HG03354 (cell line): ENCODE data around the gene ABCC1.
"Not testable (repeated sequence)": the region's sequence is repeated elsewhere in the genome, so short reads cannot be mapped to it uniquely, and the experiment has no call there.

Source experiments
- ATAC-seq: cut with Tn5 transposase; IDR thresholded peaks from one replicate; pipeline ENCODE4 v1.9.1; 2021; ENCODE audit warnings: mild to moderate bottlenecking; ENCODE audit not compliant: unreplicated experiment, poor library complexity, severe bottlenecking

ABCC1 gene

DNA sequence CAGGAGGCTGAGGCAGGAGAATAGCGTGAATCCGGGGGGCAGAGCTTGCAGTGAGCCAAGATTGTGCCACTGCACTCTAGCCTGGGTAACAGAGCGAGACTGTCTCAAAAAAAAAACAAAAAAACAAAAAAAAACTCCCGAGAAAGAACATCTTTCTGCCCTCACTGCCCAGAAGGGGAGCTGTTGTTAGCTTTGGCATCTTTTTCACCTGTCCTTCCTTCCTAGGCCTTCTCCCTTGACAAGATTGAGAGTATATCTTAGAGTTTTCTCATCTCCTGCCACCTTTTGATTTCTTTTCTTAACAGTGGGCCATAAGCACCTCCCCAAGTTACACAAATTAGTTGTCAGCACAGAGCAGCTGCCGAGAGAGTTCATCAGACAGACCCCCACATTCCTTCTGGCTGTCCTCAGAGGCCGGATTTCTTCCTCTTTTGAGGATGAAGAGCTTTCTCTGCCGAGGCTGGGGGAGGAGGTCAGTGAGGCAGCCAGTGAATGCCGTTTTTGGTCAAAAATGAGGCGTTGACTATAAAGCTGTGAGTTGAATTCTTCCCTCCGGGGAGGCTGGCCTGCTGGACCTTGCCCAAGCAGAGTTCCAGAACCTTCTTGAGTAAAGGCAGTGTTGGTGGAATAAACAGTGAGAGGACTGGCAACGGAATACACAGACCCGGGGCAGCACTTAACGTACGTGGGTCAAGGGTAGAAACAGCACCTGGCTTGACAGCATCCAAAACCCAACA lies 146.9 kb downstream of the ABCC1 start:
- no peak for ATAC-seq

DNA sequence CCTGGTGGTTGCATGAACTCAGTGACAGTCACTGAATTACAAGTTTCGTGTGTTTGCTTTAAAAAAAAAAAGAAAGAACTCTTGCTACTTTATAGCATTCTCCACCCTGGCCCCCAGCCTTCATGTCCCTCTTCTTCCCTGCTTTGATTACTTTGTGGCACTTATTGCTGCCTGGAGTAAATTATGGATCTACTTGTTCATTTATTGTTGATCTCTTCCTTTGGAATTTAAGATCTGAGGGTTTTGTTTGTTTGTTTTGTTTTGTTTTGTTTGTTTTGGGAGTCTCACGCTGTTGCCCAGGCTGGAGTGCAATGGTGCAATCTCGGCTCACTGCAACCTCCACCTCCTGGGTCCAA lies 147.4 kb downstream of the ABCC1 start:
- ATAC-seq = no peak

DNA sequence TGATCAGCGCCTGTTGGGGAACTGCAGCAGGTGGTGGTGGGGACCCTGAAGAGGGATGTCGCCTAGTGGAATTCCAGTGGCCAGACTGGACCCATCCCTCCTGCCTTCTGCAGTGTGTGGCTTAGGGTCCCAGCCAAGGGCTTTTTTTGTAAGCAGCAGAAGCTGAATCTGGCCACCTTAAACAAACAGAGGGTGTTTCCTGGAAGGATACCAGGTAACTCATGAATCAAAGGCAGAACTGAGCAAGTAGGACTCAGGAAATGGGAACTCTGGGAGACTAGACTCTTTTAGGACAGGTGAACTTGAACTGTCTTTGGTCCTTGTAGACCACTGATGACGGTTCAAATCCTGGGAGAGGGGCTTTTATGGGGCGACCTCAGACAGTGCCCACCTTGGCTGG lies 149.9 kb downstream of the ABCC1 start:
- no peak for ATAC-seq

DNA sequence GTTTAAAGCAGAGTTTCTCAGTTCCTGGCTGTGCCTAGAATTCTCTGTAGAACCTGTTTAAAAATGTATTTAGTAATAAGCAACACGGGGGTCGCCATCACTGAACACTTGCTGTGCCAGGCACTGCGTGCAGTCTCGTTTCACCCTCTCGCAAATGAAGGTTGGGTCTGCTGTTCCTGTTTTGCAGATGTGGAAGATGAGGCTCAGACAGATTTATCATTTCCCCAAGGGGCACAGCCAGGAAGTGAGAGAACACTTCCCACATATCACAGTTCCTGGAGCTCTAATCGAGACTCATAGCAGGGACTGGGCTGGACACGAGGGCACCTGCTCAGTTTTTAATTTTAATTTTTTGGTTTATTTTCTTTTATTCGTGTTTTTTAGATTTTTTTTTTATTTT lies 151.2 kb downstream of the ABCC1 start:
- ATAC-seq = no peak

DNA sequence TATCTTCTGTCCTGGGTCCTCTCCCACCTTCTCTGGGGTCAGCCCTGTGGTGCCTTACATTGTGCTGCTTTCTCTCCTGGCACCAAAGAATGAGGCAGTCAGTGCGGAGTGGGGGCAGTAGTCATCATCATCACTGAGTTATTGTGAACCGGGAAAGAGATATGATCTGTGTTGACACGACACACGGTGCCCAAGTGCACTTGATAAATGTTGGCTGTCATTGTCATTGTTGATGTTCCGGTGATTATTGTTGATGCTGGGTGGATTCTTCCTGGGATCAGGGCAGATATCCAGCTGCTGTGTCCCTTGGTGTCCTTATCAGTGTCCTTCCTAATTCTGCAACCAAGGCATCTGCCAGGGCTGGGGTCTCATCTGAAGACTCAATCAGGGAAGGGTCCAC lies 152.2 kb downstream of the ABCC1 start:
- ATAC-seq = no peak

DNA sequence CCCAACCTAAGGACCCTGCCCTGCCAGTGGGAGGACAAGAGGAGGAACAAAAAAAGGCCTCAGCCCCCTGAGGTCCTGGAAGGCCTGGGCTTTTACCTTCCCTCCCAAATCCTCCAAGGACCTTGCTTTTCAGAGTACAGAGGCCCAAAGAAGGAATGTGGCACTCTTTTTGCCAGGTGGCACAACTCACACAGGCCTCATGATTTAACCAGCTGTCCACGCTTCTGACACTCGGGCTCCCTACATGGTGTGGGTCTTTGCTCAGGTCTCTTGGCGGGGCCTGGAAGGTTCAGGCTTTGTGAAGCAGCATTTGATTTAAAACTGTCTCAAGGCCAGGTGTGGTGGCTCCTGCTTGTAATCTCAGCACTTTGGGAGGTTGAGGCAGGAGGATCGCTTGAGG lies 153.3 kb downstream of the ABCC1 start:
- ATAC-seq = no peak

DNA sequence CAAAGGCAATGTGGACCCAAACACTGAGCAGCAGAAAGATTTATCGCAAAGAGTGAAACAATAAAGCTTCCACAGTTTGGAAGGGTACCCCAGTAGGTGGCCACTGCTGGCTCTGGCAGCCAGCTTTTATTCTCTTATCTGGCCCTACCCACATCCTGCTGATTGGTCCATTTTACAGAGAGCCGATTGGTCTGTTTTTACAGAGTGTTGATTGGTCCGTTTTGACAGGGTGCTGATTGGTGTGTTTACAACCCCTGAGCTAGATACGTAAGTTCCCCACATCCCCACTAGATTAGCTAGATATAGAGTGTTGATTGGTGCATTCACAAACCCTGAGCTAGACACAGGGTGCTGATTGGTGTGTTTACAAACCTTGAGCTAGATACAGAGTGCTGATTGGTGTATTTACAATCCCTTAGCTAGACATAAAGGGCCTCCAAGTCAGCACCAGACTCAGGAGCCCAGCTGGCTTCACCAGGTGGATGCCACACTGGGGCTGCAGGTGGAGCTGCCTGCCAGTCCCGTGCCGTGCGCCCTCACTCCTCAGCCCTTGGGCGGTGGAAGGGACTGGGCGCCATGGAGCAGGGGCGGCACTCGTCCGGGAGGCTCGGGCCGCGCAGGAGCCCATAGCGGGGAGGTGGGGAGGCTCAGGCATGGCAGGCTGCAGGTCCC lies 154.9 kb downstream of the ABCC1 start:
- not testable (repeated sequence) for ATAC-seq

DNA sequence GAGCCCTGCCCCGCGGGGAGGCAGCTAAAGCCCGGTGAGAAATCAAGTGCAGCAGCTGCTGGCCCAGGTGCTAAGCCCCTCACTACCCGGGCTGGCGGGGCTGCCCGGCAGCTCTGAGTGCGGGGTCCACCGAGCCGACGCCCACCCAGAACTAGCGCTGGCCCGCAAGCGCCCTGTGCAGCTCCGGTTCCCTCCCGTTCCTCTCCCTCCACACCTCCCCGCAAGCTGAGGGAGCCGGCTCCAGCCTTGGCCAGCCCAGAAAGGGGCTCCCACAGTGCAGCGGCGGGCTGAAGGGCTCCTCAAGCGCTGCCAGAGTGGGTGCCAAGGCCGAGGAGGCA lies 155.4 kb downstream of the ABCC1 start:
- not testable (repeated sequence) for ATAC-seq

DNA sequence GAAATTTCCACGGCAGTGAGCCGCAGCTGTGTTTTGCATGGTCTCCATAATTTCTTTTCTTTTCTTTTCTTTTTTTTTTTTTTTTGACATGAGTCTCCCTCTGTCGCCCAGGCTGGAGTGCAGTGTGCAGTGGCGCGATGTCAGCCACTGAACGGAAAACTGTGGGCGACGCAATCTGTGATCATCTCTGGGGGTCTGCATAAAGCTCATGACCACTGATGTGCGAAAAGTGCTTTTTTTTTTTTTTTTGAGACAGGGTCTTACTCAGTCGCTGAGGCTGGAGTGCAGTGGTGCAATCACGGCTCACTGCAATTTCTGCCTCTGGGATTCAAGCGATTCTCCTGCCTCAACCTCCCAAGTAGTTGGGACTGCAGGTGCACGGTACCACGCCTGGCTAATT lies 156.2 kb downstream of the ABCC1 start:
- no peak for ATAC-seq

DNA sequence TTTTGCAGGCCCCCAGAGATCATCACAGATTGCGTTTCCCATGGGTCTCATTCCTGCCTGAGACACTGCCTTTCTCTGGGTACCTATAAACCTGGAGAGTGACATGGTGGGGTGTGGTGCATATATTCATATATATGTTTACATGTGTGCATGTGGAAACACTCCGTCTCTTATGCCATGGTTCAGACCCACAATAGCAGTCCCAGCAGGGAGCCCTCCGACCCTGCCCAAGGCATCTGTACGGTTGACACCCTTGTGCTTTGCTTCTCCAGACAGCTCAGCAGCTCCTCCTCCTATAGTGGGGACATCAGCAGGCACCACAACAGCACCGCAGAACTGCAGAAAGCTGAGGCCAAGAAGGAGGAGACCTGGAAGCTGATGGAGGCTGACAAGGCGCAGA lies 157.1 kb downstream of the ABCC1 start:
- no peak for ATAC-seq

DNA sequence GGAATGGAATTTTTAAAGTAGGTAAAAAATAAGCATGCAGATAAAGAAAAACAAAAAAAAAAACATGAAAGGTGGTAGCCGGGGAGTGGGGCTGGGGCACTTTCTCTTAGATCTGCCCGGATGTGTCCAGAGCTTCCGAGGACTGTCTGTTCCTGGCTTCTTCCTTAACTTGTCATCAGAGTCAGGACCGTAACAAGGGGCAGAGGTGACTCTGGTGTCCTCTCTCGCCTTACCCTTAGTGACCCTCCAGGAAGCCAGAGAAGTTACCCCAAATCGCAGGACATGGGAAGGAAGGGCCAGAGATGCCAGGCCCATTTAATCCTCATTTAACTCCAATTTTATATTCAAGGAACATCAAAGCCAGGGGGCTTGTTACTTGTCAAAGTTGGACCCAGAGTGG lies 158.4 kb downstream of the ABCC1 start:
- ATAC-seq = no peak

DNA sequence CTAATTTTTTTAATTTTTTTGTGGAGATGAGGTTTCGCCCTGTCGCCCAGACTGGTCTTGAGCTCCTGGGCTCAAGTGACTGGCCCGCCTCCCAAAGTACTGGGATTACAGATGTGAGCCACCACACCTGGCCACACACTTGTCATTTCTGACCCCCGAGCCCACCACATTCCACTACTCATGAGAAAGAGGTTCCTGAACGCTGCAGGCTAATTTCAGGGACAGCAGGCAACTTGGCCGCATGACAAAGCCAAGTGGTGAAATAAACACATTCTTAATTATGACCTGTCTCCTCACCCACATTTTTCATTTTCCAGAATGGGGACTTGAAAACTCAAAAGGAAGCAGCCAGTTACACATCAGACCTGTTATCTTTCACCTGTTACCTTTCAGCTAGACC lies 159.3 kb downstream of the ABCC1 start:
- ATAC-seq = no peak

DNA sequence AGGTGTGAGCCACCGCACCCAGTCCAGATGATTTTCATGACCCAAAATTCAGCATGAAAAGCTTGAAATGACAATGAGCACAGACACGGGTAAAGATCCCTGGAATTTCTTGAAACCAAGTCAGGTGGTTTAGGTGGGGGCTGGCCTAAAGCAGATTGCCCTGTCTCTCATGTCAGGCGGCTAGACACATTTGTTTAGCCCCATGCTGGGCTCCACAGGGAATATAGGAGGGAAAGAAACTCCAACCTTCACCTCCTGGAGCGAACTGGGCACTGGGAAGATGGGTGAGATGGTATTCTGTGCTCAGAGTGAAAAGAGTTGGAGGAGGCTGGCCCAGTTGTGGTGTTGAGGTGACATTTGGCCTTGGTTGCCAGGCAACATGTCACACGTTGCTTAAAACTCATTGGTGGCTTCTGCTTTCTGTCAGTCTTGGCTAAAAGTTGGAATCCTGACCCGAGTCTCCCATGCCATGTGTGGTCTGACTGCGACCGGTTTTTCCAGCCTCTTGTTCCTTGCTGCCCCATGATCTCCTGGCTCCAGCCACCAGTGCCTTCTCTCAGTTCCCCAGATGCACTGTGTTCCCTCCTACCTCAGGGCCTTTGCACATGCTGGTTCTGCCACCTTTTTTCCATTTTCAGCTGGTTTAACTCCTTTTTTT lies 160.2 kb downstream of the ABCC1 start:
- no peak for ATAC-seq

DNA sequence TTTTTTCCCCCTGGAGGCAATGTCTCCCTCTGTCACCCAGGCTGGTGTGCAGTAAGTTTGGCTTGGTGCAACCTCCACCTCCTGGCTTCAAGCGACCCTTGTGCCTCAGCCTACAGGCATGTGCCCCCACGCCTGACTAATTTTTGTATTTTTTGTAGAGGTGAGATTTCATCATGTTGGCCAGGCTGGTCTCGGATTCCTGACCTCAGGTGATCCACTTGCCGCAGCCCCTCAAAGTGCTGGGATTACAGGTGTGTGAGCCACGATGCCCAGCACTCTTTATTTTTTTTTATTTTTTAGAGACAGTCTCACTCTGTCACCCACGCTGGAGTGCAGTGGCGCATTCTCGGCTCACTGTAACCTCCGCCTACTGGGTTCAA lies 160.7 kb downstream of the ABCC1 start:
- no peak for ATAC-seq

DNA sequence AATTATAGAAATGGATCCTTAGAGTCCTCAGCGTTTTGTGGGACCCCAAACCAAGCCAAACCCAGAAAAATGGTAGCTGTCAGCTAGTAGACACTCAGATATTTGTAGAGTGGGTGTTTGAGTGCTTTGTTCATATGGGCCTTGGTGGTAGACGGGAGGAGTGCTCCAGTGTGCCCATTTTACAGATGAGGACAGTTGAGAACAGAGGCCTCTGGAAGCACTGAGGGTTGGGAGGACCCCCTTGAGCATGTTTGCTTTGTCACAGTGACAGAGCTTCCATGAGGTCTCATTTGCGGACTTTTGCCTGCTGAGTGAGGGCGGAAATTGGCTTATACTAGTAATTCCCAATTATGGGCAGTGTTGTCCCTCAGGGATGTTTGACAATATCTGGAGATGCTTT lies 162.2 kb downstream of the ABCC1 start:
- ATAC-seq = no peak

DNA sequence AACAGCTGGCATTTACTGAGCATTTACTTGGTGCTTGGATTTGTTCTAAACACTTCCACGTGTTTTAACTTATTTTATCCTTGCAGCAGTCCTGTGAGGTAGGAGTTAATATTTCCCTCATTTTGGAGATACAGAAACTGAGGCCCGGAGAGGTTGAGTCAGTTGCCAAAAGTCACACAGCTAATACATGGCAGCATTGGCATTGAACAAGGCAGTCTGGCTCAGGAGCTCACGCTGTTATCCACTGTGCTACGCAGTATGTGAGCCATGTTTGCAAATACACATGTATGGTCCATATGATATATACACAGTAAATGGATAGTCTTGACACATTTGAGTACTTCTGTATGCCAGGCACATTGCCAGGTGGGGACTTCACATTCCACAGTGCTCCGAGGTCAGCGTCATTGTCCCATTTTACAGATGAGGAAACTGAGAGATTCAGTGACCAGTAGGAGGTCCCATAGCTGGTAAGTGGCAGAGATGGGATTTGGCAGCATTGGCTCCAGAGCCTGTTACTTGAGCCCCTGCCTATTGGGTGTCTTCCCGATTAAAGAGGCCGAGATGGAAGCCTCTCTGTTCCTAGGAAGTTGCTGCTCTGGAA lies 163.1 kb downstream of the ABCC1 start:
- ATAC-seq = no peak

DNA sequence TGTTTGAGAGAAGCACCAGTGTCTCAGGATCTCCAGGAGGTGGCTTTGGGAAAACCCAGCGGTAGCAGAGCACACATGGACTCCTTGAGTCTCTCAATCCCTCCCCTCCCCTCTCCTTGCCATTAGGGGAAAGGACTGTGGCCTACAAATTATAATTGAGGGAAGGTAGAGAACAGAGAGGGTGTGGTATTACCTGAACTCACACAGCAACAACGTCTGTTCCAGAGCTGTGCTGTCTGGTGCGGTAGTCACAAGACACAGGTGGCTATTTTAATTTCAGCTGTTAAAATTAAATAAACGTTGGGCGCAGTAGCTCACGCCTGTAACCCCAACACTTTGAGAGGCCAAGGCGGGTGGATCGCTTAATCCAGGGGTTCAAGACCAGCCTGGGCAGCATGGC lies 163.7 kb downstream of the ABCC1 start:
- ATAC-seq = no peak

DNA sequence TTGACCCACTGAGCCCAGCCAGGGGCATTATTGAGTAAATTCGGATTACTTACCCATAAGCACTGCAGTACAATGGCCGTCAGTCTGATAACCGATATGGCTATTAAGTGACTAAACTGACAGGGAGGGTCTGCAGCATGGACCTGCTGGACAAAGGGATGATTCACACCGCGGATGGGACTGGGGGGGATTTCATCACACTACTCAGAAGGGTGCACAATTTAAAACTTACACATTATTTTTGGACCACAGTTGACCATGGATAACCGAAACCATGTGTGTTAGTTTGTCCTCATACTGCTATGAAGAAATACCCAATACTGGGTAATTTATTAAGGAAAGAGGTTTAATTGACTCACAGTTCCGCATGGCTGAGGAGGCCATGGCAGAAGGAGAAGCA lies 167.4 kb downstream of the ABCC1 start:
- ATAC-seq = no peak

DNA sequence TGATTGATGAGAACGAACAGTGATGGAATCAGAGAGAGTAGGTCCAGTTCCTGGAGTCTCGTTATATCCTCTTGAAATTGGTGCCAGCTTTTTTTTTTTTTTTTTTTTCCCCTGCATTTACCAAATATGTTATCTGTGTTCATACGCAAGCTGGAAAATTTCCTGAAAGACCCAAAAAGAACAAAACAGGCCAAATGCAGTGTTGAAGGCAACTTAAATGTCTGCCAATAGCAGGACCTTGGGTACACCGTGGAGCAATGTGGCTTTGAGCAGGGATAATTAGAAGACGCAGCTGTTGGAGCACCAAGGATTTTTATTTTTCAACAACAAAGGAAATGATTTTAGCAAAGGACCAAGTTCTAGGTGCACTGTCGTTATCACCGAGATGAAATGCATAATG lies 168.9 kb downstream of the ABCC1 start:
- ATAC-seq = no peak

DNA sequence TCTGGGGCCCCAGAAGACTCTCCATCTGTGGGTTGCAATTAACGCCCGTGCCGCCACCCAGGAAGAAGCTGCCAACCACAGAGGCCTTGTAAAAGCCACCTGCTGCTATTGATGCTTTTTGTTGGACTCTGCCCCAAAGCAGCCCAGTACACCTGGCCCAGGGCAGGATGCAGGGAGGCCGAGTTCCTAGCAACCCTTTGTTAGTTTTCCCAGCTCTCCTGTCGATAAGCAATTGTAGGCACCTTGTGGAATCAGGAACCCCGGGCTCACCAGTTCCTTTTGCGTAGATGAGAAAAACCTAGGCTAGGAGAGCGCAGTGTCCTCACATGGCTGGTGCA lies 170.6 kb downstream of the ABCC1 start:
- ATAC-seq = no peak
